Stimulated activated CD4-positive, alpha-beta T cell treated with anti-CD3 and anti-CD28 coated beads, Interleukin-2, amount 100 ng/mL, for 24 hours (primary cell): Measurements from ENCODE around the gene OR5AS1.
"Not testable (repeated sequence)": the region's sequence is repeated elsewhere in the genome, so short reads cannot be mapped to it uniquely, and the experiment has no call there.

ENCODE experiments used
- DNase-seq, 2 donors: peaks; one replicate each; pipeline ENCODE4 v3.0.0-alpha.2; 2020

Gene OR5AS1

DNA sequence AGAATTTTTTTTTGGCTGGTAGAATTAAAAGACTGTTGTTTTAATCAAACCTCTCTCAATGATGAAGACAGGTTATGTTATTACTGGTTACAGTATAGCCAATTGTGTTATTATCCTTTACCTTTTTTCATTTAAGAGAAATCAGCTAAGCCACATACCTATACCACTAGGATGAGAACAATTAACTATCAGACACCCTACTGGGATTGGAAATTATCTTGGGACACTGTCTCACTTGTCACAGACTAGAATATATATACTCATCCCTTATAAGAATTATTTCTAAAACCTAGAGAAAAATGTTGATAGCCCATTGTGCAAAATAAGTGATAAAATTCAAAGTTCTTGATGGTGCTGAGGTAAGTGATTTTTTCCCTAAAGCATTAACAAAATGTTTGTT lies at the start of gene OR5AS1:
OR5AS1 (plus strand) TSS at position 301 of the 400 bp plus-strand sequence. CDS start 2,765 bp downstream, outside the sequence.
- no peak for DNase-seq

DNA sequence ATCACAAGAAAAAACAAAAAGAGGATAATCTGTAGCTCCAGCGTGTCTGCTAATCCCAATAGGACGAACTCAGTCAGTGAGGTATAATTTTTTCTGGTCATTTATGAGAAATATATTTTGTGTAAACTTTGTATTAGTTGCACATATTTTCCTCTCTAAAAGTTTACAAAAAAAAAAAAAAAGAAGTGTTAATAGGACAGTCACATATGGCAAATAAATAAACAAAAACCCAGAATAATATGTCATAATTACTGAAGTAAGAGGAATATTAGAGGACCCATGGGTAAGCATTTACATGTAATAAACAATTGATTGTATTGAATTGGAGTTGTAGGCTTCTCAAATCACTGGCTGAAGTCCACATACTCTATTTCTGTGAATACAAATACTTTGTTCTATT lies 32.9 kb upstream of the OR5AS1 start, which contains the start of gene OR5F1:
OR5F1 (minus strand) TSS at position 101 of the 400 bp plus-strand sequence; CDS start at position 101, 0 bp downstream.
- DNase-seq = no peak

DNA sequence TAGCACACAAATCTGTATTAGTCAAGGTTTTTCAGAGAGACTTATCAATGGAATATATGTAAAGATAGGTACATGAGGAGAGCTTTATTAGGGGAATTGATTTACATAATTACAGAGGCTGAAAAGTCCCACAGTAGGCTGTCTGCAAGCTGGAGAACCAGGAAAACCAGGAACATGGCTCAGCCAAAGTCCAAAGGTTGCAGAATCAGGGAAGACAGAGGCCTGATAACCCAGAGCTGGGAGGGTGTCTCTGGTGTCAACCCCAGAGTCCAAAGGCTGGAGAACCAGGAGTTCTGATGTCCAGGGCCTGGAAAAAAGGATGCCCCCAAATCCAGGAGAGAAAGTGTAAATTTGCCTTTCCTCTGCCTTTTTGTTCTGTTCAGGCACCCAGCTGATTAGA lies 16.7 kb upstream of the OR5AS1 start:
- no peak for DNase-seq

DNA sequence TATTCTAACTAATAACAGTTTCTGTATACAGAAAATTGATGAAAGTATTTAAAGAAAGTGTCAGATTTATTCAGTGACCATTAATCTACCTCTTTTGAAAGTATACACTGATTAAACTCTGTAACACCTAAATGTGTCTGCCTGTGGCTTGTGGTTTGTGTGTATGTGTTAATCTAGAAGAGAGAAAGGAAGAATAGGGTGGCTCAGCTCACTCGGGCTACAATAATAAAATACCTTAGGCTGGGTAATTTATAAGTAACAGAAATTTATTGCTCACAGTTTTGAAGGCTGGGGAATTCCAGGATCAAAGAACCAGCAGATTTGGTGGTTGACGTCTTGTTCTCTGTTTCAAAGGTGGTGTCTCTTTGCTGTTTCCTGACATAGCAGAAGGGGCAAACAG lies 13.6 kb upstream of the OR5AS1 start:
- no peak for DNase-seq

DNA sequence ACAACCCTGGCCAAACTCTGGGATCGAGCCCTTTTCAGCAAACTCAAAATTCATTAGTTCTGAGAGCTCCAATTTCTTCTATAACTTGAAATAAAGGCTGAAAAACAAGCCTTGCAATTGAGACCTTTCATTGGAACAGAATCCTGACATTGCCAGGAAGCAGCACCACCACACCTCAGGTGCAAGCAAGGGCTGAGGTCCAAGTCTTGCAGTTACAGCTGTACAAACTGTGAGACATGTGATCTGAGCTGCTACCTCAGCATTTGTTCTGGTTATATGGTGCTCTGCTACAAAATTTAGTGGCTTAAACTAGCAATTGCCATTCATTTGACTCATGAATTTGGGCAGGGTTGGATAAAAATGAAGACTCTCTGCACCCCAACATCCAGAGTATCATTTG lies 18.1 kb downstream of the OR5AS1 start:
- no peak for DNase-seq

DNA sequence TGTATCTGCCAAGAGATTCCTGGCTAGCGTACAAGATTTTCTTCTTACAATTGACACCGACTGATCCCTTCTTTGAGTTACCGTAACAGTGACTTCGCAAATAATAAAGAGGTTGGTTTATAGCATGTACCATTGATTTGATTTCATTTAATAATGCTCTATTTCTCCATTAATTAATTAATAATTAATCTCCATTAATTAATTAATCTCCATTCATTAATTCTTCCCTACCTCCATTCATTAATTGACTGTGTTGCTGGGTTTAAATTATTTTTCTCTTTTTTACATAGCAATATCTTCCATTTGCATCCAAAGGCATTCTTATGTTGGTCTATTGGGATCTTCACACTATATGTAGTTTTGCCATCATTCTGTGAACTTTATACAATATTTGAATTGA lies 21.0 kb downstream of the OR5AS1 start:
- DNase-seq = no peak

DNA sequence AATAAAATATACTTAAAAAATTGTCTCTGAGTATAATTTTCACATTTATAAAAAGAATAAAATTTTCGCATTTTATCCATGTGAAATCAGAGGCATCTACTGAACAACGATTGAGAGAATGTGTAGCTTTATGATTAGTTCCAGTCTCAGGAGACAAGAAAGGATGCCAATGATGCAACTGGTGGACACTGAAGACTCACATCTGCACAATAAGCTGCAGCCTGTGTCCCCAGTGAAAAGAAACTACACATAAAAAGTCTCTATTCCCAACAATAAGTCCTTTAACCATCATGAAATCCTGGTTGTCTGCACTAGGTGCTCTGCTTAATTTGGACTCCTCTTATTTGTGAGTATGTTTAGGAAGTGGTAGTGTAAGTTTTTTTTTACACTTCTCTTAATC lies 22.0 kb downstream of the OR5AS1 start:
- DNase-seq = no peak

DNA sequence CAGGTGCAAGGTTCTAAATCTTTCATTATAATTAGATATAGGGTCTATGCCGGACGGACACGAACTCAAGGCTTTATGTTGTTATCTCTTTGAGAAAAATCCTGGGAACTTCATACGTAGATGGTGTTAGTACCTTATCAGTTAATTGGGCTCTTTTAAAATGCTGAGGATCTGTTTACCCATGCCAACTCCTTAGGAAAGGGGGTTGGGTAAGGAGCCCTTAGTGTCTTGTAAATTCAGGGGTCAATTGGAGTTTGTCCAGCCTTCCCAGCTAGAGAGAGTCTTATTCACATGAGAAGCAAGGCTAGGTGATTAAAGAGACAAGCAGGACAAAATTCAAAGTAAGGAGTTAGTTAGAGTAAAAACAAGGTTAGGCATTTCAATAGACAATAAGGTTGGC lies 28.9 kb downstream of the OR5AS1 start:
- DNase-seq = not testable (repeated sequence)

DNA sequence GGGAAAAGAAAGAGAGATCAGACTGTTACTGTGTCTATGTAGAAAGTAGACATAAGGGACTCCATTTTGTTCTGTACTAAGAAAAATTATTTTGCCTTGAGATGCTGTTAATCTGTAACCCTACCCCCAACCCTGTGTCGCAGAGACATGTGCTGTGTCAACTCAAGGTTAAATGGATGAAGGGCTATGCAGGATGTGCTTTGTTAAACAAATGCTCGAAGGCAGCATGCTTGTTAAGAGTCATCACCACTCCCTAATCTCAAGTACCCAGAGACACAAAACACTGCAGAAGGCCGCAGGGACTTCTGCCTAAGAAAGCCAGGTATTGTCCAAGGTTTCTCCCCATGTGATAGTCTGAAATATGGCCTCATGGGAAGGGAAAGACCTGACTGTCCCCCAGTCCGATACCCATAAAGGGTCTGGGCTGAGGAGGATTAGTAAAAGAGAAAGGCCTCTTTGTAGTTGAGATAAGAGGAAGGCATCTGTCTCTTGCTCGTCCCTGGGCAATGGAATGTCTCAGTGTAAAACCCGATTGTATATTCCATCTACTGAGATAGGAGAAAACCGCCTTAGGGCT lies 30.3 kb downstream of the OR5AS1 start:
- DNase-seq = not testable (repeated sequence)

DNA sequence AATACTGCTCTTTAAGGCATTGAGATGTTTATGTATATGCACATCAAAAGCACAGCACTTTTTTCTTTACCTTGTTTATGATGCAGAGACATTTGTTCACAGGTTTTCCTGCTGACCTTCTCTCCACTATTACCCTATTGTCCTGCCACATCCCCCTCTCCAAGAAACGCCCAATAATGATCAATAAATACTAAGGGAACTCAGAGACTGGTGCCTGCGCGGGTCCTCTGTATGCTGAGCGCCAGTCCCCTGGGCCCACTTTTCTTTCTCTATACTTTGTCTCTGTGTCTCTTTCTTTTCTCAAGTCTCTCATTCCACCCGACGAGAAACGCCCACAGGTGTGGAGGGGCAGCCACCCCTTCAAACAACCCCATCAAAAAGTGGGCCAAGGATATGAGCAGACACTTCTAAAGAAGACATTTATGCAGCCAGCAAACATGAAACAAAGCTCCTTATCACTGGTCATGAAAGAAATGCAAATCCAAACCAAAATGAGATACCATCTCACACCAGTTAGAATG lies 30.9 kb downstream of the OR5AS1 start:
- not testable (repeated sequence) for DNase-seq

DNA sequence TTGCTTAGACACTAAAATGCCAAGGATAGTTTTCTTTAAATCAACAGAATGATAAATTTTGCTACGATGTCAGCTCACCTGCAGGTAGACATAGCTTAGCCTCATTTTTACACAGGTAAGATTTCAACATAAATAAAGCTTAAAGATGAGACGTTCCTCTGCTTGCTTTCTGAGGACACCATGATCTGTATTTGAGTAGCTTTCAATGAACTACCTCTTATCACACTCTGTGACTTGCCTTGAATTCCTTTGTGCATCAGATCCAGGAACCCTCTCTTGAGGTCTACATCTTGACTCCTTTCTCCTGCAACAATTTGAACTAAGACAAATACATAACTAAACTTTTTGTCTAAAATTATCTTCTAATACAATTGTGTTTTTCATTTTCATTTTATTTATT lies 39.5 kb downstream of the OR5AS1 start:
- DNase-seq = no peak
